Calu3 (cell line): ENCODE results near the gene CRP. TPM values are rescaled to one million over a fixed set of nuclear protein-coding genes. Genes with fewer than 3 reads are reported as not detected.

ENCODE experiments used
- BruUV-seq: library from RNA; stranded (reverse); fragments of 400-500 nt; replicated peaks from 2 replicates; lab custom pipeline; 2021; lab: Mats Ljungman, UMichigan
- CTCF ChIA-PET: fragments of 300-600 bp; sonication (Branson Sonifier 250); formaldehyde crosslinking; loops from one replicate; lab custom pipeline; 2022; ENCODE audit warnings: antibody characterized with exemption; lab: Charles Lee
- DNase-seq: peaks from one replicate; pipeline ENCODE4 v3.0.0; 2022
- H3K27ac Mint-ChIP-seq: one replicate; pipeline ENCODE4 v1.8.0; 2022; ENCODE audit warnings: mixed read lengths; ENCODE audit not compliant: unreplicated experiment
- H3K27me3 Mint-ChIP-seq: one replicate; pipeline ENCODE4 v1.8.0; 2022; ENCODE audit warnings: mixed read lengths; ENCODE audit not compliant: unreplicated experiment
- H3K36me3 Mint-ChIP-seq: one replicate; pipeline ENCODE4 v1.8.0; 2022; ENCODE audit warnings: mild to moderate bottlenecking, moderate library complexity, mixed read lengths; ENCODE audit not compliant: insufficient read depth, unreplicated experiment
- H3K4me1 Mint-ChIP-seq: one replicate; pipeline ENCODE4 v1.8.0; 2022; ENCODE audit warnings: mild to moderate bottlenecking, low read depth, mixed read lengths; ENCODE audit not compliant: unreplicated experiment
- H3K4me3 Mint-ChIP-seq: one replicate; pipeline ENCODE4 v1.8.0; 2022; ENCODE audit warnings: mild to moderate bottlenecking, low read depth, moderate library complexity, mixed read lengths; ENCODE audit not compliant: unreplicated experiment
- H3K9me3 Mint-ChIP-seq: one replicate; pipeline ENCODE4 v1.8.0; 2022; ENCODE audit warnings: low read depth, mixed read lengths; ENCODE audit not compliant: unreplicated experiment
- intact Hi-C: fragments of 100-400 bp; cut with micrococcal nuclease; formaldehyde crosslinking; loops from one replicate; pipeline ENCODE4 v1.10.0; 2022; ENCODE audit not compliant: unreplicated experiment
- total RNA-seq: library from RNA; stranded (reverse); gene quantifications from 2 replicates; pipeline ENCODE4 v1.2.3, GENCODE V29; 2022
- TF ChIP-seq, protein P1 (sequence below): fragments of 200-600 bp; IDR thresholded peaks from one replicate; pipeline ENCODE4 v1.8.0; 2022; ENCODE audit warnings: antibody characterized with exemption; ENCODE audit not compliant: unreplicated experiment

The CRP gene
- total RNA-seq, 1 experiment from 2014 or later: 0.80 TPM

DNA sequence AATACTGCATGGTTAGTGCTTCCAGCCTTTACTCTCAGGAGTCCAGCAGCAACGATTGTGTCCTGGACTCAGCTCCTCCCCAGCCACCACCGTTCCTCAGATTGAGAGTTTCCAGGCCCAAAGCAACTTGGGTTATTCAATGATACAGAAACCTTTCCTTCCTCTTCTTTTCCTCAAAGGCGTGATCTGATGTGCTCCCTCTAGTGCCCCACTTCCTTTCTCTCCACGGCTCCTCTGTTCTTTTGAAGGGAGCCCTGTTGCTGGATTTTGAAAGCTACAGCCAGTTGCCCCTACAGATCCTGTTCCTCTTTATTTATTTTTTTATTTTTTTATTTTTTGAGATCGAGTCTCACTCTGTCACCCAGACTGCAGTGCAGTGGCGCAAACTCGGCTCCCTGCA is 14.1 kb downstream of the CRP start:
- Mint-ChIP-seq H3K4me3 (no peak overlapping the region), H3K9me3 (no peaks in the 10 kb centered on the region), H3K27me3 (no peaks in the 10 kb centered on the region), H3K27ac (no peak overlapping the region), H3K4me1 (no peaks in the 10 kb centered on the region), H3K36me3 (no peaks in the 10 kb centered on the region)
- BruUV-seq: no TSS peak
- TF ChIP-seq, protein P1, sequence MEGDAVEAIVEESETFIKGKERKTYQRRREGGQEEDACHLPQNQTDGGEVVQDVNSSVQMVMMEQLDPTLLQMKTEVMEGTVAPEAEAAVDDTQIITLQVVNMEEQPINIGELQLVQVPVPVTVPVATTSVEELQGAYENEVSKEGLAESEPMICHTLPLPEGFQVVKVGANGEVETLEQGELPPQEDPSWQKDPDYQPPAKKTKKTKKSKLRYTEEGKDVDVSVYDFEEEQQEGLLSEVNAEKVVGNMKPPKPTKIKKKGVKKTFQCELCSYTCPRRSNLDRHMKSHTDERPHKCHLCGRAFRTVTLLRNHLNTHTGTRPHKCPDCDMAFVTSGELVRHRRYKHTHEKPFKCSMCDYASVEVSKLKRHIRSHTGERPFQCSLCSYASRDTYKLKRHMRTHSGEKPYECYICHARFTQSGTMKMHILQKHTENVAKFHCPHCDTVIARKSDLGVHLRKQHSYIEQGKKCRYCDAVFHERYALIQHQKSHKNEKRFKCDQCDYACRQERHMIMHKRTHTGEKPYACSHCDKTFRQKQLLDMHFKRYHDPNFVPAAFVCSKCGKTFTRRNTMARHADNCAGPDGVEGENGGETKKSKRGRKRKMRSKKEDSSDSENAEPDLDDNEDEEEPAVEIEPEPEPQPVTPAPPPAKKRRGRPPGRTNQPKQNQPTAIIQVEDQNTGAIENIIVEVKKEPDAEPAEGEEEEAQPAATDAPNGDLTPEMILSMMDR: no peak
- intact Hi-C loops: no loop called here
- no peak for DNase-seq
- CTCF ChIA-PET: no interaction called here

DNA sequence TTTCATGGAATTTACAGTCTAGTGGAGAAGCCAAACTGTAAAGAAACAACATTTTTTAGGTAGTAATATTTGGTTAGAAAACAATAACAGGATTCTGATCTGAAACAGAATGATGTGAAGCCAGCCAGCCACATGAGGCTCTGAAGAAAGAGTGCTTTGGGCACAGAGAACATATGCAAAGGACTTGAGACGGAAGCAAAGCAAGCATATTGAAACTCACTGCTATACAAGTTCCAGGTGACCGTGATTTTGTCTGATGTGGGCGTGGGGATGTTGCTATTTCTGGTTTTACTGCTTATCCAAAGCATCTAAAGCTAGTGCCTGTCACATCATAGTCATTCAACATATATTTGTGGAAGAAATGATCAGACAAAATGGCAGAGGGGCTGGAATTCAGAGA is 14.7 kb downstream of the CRP start:
- intact Hi-C loops: no loop called here
- H3K36me3 Mint-ChIP-seq: no peaks in the 10 kb centered on the region
- H3K4me3 Mint-ChIP-seq: no peak overlapping the region
- H3K27me3 Mint-ChIP-seq: no peaks in the 10 kb centered on the region
- no peak for DNase-seq
- no peak overlapping the region for H3K27ac Mint-ChIP-seq
- BruUV-seq: no TSS peak
- H3K4me1 Mint-ChIP-seq: no peaks in the 10 kb centered on the region
- TF ChIP-seq, protein P1: no peak
- CTCF ChIA-PET: no interaction called here
- H3K9me3 Mint-ChIP-seq: no peaks in the 10 kb centered on the region

DNA sequence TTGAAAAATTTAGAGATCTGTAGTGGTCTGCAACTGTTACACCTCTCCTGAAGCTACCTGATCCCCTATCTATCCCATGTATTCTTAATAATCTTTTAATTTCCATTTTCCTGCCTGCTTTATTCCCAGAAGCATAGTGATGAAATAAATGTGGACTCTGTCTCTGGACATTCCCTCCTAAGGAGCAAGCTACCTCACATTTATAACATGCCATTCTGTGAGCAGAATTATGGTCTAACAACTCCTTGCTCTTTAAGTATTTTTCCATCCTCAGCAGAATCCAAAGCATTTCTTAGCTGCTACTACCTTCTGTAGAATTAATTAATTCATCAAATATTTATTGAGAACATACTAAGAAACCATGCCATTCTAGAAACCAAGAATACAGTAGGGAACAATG is 15.1 kb downstream of the CRP start:
- Mint-ChIP-seq H3K36me3 (no peaks in the 10 kb centered on the region), H3K4me3 (no peak overlapping the region), H3K9me3 (no peaks in the 10 kb centered on the region), H3K27ac (no peak overlapping the region), H3K4me1 (no peaks in the 10 kb centered on the region), H3K27me3 (no peaks in the 10 kb centered on the region)
- BruUV-seq: no TSS peak
- CTCF ChIA-PET: no interaction called here
- TF ChIP-seq, protein P1: no peak
- no peak for DNase-seq
- intact Hi-C loops: no loop called here

DNA sequence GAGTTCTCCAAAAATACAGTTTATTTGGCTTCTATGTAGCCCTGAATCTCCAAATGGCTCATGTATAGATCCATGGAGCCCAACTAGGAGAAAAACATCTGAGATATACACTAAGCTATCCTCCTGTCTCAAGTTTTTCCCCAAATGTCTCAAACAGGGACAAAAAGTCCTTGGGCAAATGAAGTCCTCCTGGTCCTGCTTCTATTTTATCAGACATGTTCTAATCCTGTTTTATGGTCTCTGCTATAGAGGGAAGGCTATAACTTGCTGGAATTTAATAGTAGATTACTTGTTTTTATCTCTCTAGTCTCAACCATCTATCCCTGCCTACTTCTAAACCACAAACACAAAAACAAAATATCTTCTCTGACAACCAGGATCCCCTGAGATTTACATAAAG is 26.9 kb downstream of the CRP start:
- H3K4me1 Mint-ChIP-seq: no peaks in the 10 kb centered on the region
- DNase-seq: no peak
- H3K27me3 Mint-ChIP-seq: no peaks in the 10 kb centered on the region
- intact Hi-C loops: no loop called here
- CTCF ChIA-PET: interaction anchor here (0.8 kb wide), 1 partner anchor 18 kb away, joined by 3 read pairs; no protein-coding TSS in a partner anchor
- no TSS peak for BruUV-seq
- H3K4me3 Mint-ChIP-seq: no peak overlapping the region
- H3K9me3 Mint-ChIP-seq: no peaks in the 10 kb centered on the region
- no peak overlapping the region for H3K27ac Mint-ChIP-seq
- H3K36me3 Mint-ChIP-seq: no peaks in the 10 kb centered on the region
- TF ChIP-seq, protein P1: no peak
